ENCODE results near the gene RIN2.

The RIN2 gene

DNA sequence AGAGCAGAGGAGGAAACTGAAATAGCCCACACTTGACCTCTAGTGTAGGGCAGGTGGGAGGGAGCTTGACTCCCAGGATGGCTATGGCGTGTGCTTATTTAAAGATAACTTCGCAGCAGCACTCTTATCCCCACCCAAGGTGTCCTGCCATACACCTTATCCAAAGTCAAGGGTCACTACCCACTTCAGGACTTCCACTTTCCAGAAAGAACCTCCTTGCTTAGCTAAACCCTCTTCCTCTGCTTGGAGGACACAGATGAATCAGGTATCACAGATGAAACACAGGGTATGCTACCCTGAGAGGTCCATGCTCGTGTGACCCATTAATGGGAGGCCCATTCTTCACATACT is 2.3 kb downstream of the RIN2 start:
- in situ Hi-C loops (cut with MboI; ENCODE audit: low sequenced_read_pairs) = no loop called here

DNA sequence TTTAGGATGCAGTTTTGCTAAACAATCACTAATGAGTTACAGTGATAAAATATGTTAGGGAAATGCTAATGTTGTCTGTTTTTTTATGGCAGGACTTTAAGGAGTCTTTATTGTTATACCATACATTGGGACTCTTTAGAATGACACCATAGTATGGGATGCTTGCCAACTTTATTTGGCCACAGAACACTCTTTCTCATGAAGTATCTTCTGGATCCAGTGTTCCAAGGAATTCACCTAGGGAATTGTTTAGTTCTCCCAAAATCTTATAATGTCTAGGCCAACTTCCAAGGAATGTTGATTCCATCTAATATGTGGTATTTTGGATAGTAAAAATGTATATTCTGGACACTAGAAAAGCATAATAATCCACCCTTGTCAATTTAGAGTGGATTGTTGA is 3.3 kb downstream of the RIN2 start:
- in situ Hi-C loops (cut with MboI; ENCODE audit: low sequenced_read_pairs) = no loop called here

DNA sequence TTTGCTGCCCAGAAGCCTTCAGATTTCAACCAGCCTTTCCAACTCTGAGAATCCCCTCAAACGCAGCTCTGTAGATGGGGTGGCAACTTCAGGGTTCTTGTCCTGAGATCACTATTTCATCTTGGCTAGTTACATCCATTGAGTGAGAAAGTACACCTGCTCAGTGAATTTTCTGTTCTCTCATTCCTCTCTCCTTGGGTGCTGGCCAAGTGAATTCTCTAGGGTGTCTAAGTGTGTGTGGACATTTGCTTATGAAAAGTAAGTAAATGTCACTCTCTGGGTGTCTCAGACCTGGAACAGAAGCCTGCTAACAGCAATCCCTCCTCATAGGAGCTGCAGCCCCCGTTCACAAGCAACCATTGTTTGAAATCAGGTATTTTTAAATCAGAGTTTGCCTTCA is 3.8 kb downstream of the RIN2 start:
- in situ Hi-C loops (cut with MboI; ENCODE audit: low sequenced_read_pairs) = no loop called here

DNA sequence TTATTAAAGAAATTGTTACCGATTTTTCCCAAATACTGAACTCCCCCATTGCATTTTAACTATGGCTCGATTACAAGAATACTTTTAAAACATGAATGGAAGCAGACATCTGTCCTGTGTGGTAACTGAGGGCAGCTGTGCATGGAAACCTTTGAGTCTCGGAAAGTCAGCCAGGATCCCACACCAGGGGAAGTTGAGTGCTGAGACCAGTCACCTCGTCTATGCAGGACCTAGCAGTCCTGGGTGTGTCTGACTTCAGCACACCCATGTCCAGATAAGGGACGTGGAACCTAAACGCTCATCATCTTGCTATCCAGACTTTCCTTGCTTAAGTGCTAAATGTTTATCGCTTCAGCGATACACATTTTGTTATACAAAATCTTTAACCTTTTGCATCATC is 6.1 kb downstream of the RIN2 start:
- in situ Hi-C loops (cut with MboI; ENCODE audit: low sequenced_read_pairs) = no loop called here

DNA sequence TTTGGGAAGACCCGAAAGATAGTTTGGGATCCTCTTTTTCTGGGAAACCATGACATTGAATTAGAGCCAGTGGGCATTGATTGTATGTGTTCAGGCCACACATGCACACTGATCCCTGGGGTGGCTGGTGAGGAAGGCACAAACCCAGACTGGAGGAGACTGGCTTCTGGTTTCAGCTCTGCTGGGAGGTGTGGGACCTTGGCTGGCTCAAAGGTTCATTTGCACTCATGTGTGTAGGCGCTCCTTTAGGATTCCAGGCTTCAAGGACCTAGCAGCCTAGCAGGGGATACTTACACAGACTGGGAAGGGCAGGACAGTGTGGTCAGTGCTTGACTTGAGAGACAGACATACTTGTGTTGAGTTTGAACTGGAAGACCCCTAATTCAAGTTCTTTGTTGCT is 7.2 kb downstream of the RIN2 start:
- in situ Hi-C loops (cut with MboI; ENCODE audit: low sequenced_read_pairs) = no loop called here

DNA sequence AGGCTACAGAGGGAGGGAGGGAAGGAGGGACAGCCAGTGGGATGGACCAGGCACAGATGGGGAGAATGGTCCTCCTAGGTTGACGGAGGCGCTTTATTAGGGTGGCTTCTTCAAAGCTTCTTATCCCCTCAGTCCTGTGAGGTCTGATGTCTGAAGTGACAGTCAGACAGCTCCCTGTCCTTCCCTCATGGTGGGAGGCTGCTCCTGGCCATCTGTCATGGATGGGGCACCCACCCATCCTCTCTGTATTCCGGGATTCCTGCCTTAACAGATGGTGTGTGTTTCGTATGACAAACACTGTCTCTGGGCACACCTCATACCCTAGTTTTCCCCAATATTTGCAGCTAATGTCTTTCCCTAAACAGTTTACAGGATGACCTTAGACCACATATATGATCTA is 7.9 kb downstream of the RIN2 start:
- in situ Hi-C loops (cut with MboI; ENCODE audit: low sequenced_read_pairs) = no loop called here

DNA sequence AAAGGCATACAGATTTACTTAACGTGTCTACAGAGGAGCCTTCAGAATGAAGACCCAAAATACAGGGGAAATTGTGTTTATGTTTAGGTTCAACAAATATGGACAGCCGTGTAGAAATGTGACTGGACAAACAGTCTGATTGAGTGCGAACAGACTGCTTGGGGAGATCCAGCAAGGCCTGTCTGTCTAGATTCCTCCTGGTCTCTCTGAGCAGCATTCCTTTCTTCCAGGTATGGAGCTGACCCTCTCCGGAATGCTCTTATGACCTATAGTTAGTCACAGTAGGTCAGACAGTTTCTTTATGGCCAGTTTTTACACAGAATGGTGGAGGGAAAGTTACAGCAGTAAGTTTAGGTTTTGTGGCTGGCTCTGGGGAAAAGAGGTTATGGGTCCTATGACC is 9.0 kb downstream of the RIN2 start:
- in situ Hi-C loops (cut with MboI; ENCODE audit: low sequenced_read_pairs) = no loop called here

DNA sequence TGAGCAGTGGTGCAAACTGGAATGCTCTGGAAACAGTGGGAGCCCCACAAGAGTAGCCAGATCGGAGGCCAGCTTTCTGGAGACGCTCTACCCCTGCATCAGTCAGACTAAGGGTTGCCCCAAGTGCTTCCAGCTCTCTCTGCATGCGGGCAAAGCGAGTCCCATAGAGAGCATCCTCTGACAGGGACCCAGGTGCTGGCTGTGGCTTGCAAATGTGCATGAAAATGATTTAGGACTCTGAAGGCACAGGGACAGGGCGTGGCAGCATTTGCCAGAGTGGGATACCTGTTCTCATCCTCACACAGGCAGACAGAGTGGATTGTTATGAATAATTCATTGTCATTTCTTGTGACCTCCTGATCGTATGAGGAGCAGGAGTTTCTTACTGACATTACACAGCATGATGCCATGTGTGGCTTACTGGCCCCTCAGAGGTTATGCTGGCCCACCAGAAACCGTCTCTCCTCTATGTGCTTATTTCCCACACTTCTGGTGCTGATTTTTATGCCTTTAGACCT is 10.3 kb downstream of the RIN2 start:
- in situ Hi-C loops (cut with MboI; ENCODE audit: low sequenced_read_pairs) = no loop called here

DNA sequence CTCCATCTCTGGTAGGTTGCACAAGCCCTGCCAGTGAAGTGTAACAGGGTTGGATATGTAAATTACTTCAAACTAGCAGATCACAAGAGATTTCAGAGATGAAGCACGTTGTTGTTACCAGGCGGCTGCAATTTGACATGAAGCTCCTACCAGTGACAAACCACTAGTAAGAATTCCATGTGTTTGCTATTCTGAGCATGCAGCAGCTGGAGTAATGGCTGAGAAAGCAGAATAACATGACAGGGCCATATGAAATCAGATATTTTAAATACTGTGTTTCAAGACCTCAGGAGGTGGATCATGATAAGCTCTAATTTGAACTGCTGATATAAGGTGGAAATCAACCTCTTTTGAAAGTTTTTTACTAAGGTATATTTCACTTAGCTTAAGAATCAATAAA is 11.4 kb downstream of the RIN2 start:
- in situ Hi-C loops (cut with MboI; ENCODE audit: low sequenced_read_pairs) = no loop called here

DNA sequence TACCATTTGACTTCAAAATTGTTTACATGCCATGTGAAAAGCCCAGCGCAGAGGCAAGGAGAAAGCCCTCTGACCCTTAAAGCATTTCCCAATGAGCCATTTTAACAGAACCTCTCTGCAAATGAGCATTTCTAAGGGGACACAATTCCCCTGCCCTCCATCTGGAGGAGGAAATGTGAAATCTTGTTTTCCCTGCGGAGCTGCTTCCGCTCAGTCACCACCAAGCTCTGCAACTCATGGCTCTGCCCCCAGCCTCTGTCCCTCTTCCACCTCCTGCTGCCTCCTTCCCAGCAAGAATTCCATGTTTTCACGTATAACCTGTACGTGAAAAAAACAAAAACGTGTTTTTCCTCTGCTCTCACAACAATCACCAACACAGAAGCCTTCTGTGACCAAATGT is 12.3 kb downstream of the RIN2 start:
- in situ Hi-C loops (cut with MboI; ENCODE audit: low sequenced_read_pairs) = no loop called here

DNA sequence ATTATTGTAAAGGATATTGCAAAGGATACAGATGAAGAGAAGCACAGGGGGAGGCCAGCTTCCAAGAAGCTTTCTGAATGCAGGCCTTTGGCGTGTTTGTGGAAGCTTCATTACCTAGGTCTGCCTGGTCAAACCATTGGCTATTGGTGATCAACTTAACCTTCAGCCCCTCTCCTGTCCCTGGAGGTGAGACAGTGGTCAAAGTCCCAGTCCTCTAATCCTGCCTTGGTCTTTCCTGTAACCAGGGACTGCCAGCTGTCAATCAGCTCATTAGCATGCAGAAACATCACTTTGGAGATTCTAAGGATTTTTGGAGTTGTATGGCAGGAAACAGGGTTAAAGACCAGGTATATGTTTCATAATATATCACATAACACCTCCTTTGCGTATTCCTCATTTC is 13.0 kb downstream of the RIN2 start:
- in situ Hi-C loops (cut with MboI; ENCODE audit: low sequenced_read_pairs) = no loop called here

DNA sequence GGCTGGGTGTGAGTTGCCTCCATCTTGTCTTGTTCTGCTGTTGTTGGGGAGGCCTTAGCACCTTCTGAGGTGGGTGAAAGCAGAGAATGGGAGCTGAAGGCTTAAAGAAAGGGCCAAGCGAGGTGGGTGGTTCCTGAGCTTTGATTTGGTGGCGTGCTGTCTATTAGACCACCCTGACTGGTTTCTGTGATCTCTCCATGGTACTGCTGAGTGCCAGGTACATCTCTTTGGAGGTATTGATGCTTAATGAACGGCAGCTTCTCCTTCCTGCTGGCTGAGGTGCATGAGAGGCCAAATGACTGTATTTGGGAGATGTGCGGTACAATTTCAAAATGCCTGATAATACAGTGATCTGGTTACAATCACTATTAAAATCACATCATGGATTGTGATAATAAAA is 15.4 kb downstream of the RIN2 start:
- in situ Hi-C loops (cut with MboI; ENCODE audit: low sequenced_read_pairs) = no loop called here

DNA sequence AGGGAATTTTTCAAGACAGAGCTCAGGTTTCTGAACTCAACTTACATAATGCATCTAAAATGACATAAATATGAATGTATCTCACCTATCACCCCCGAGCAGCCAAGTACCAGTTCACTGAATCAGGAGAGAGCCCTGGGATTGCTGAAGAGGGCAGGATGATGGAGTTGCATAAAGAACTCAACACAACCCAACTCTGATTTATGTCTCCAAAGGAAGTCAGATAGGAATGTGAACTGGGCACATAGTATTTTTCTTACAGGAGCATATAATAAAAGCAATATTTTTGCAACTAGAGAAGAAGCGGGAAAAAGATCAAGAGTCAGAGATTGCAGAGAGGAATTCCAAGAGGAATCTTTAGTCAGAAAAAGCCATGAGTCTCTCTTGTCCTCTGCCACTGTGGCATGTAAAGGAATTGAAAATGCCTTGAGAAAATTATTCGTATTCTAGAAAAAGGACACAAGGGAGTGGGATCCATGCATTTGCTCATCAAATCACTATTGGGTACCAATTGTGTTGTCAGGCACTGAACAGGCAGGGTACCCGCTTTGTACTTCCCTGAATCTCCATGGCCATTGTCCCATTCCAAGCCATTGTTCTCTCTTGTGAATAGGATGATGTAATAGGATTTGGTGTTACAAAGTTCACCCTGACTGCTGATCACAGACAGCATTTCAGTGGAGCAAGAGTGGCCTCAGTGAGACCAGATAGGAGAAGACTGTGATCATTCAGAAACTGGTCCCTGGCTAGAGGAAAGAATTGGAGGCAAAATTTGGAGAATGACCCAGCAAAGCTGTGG is 16.3 kb downstream of the RIN2 start:
- in situ Hi-C loops (cut with MboI; ENCODE audit: low sequenced_read_pairs) = no loop called here

DNA sequence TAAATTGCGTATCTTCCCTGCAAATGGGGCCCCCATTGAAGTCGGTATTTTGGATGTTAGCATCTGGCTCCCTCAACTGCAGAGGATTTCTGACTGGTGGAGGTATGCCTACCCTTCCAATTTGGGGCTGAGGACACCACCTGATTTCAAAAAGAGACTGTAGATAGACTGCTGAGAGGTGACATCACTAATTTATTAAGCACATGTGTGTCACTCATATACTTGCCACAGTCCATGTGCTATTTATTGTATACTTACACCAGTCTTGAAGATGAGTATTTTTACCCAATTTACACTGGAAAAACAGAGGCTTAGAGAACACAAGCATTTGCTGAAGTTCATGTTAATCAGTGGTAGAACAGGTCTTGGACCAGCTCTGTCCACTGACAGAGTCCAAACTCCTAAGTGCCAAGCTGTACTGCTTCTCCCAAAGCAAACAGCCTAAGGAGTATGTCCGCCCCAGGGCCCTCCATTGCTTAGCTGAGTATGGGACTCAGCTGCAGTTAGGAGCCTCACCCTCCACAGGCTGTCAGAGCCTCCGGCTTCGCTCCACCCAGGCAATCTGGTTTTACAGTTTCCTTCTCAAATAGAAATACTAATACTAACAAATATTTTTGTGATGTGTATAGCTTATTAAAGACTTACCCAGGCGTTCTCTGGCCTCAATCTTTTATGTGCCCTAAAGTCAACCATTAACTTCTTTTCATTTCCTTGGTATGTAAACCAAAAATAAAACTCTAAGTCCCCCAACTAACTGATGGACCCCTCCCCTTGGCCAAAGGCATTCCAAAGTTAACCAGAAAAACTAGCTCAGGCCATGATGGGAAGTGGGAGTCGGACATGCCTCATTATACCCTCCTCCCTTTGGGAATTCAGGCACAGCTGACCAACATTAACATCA is 17.5 kb downstream of the RIN2 start:
- in situ Hi-C loops (cut with MboI; ENCODE audit: low sequenced_read_pairs) = no loop called here

DNA sequence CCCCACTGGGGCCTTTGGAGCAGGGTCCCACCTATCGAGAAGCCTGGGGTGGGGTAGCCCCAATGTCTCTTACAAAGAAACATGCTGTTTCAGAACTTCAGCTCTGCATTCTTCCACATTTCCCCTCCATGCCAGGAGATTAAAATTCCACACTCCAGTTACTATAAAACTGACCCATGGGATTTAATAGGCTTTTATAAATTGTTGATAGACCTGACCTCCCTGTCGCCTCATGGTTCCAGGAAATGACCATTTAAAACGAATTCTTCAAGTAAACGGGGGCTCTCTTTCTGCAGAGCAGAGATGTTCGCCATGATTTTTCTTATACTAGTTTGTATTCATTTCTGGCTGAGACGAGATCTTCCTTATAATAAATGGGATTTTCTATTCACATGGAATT is 19.3 kb downstream of the RIN2 start:
- in situ Hi-C loops (cut with MboI; ENCODE audit: low sequenced_read_pairs) = no loop called here

DNA sequence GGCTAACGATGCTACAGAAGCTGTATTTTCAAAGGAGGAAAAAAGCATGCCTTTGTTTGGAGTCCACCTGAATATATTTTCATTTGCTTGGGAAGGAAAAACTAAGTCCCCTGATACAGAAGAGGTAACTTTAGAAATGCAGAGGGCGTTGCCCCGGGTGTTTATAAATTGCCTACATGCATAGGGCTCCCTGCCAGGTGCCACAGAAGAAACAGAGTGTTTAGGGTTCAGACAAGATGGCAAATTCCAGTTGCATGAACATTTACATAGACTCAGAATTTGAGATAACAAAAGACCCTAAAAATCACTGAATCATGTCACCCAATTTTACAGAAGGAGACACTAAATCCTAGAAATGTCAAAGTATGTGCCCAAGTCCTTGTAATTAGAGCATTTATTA is 19.9 kb downstream of the RIN2 start:
- in situ Hi-C loops (cut with MboI; ENCODE audit: low sequenced_read_pairs) = no loop called here

DNA sequence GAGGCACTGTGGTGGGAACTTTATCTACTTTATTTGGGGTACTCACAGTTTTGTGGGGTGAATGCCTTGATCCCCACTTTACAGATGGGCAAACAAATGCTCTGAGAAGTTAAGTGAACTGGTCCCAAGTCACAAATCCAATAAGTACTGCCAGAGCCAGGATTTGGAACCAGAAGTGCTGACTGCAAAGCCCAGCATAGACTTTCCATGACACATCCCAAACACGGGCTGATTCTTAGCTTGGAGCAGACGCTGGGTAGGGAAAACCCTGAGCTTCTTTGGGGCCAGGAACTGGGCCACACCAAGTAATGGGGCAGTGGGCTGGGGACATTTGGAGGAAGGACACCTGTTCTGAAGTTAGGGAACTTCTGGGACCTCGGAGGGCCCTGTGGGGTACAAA is 20.3 kb downstream of the RIN2 start:
- in situ Hi-C loops (cut with MboI; ENCODE audit: low sequenced_read_pairs) = no loop called here

DNA sequence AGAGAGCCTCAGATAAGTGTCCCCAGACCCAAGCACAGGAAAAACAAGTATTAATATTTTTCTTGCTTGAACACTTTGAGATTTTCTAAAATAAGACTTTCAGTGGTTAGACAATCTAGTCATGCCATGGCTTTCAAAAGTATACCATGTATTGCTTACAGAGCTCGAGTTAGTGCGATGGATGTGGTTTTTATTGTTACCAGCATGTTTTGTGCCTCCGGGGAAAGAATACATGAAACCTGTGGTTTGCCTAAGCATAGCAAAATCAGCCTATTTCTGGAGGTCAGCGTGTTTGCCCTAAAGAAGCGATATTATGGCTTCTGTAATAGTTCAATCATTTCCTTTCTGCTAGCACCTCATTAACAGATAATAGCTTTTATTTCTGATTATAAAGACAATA is 21.6 kb downstream of the RIN2 start:
- in situ Hi-C loops (cut with MboI; ENCODE audit: low sequenced_read_pairs) = no loop called here

DNA sequence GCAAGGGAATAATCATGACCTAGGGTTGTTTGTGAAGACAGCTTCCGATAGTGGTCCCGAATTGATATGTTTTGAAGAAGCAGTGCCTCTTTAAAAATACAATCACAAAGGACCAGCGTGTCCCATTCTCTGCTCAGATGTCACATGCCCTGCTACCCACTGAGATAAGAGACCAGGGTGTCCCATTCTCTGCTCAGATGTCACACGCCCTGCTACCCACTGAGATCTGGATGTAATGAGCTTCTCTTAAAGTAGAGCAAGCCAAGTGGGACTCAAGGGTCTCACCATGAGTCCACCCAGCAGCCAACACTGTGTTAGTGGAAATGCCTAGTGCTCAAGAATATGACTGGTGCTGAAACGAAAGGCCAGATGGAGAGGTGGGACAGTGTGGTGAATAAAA is 22.2 kb downstream of the RIN2 start:
- in situ Hi-C loops (cut with MboI; ENCODE audit: low sequenced_read_pairs) = no loop called here

DNA sequence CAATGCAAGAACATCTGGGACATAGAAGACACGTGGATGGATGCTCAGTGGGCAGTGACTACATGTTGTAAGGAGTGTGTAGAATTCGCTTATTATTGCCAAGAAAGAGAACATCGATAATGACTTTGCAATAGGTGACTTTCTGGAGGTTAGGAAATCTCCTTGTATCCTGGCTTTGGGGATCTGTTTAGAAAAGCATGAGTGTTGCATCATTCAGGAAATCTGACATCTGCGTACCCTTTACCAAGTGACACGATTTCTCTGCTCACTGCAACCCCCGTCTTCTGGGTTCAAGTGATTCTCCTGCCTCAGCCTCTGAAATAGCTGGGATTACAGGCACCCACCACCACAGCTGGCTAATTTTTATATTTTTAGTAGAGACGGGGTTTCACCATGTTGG is 23.2 kb downstream of the RIN2 start:
- in situ Hi-C loops (cut with MboI; ENCODE audit: low sequenced_read_pairs) = no loop called here

DNA sequence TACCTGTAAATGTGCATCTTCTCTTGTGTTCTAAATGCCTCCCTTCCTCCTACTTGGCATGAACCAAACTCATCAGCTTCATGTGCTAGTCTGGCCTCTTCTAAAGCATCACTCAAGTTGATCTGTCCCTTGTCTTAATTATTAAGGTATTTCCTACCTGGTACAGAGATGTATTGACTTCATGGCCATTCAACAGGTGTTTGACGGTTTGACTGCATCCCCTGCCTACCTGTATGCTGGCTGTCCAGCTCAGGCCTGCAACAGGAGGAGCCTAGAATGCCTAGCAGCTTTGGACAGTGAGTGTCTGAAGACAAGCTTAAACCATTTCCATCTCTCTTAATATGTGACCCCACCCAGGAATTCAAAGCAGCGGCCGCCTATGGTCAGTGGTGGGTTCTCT is 24.6 kb downstream of the RIN2 start:
- in situ Hi-C loops (cut with MboI; ENCODE audit: low sequenced_read_pairs) = no loop called here

DNA sequence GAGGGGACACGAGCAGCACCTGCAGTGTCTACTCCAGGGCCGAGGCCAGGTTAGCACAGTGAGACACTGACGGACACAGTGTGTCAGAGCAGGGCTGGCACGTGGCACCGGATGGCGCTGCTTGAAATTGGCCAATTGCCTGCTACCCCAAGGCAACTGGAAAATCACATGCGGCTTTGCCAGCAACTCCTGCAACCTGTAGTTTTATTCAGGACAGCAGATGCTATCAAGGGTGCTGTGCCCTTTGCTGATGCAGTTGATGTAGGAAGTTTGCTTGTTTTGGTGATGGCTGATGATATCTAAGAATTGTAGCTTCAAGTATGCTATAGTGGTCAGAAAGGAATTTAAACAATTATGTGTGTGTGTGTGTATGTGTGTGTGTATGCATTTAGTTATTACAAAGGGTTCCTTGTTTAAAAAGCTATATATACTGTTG is 25.9 kb downstream of the RIN2 start:
- in situ Hi-C loops (cut with MboI; ENCODE audit: low sequenced_read_pairs) = no loop called here

Measured in hTERT RPE-1 (cell line).